ENCODE data around the gene HEXIM1.

- no peak for TF ChIP-seq POLR2AphosphoS5 (IDR thresholded peaks at IDR 0.05; ENCODE audit: low read depth, low read length)
- TF ChIP-seq POLR2A (IDR thresholded peaks at IDR 0.05; ENCODE audit: low read depth, low read length): no peak
- TF ChIP-seq TAF1 (IDR thresholded peaks at IDR 0.05; ENCODE audit: low read depth, low read length): no peak
- TF ChIP-seq PAX5 (IDR thresholded peaks at IDR 0.05; ENCODE audit: insufficient read depth, low read length, severe bottlenecking): no peak
Measured at GRCh38 chr17:45164734-45165269, 16.5 kb downstream of the HEXIM1 start.

Measured in GM12891 (cell line).